Cardiac septum (tissue), 1 donor: ENCODE measurements around the gene KIR2DL4. TPM values are rescaled to one million over a fixed set of nuclear protein-coding genes. Genes with fewer than 3 reads are reported as not detected.
"Not testable (repeated sequence)": the region's sequence is repeated elsewhere in the genome, so short reads cannot be mapped to it uniquely, and the experiment has no call there.

Experiments
- DNase-seq: peaks from one replicate; pipeline ENCODE4 v3.0.0-alpha.2; 2020; ENCODE audit warnings: low spot score
- intact Hi-C: fragments of 100-400 bp; cut with DNase I; formaldehyde crosslinking; loops from one replicate; pipeline ENCODE4 v1.14.0; 2022
- total RNA-seq: library from RNA; stranded (reverse); fragmentation: NEBNext Ultra II Directional; extraction: Animal tissue kit (Norgen Biotek cat#: 25700); gene quantifications from one replicate; pipeline ENCODE4 v1.2.1, GENCODE V29; 2021
- donor health status: DM: no; HTN: no; CAD: no.

The KIR2DL4 gene
- total RNA-seq, 1 donor from 2014 or later, result not detected

DNA sequence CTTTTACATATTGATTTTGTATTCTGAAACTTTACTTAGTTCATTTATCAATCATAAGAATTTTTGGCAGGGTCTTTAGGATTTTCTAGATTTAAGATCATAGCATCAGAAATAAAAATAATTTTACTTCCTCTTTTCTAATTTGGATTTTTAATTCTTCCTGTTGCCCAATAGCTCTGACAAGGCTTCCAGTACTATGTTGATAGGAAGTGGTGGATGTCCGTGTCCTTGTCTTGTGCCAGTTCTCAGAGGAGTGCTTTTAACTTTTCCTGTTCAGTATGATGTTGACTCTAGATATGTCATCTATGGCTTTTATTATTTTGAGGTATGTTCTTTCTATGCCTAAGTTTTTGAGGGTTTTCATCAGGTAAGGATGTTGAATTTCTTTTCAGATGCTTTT, 7.7 kb upstream of the KIR2DL4 start:
- intact Hi-C loops, result no loop called here

DNA sequence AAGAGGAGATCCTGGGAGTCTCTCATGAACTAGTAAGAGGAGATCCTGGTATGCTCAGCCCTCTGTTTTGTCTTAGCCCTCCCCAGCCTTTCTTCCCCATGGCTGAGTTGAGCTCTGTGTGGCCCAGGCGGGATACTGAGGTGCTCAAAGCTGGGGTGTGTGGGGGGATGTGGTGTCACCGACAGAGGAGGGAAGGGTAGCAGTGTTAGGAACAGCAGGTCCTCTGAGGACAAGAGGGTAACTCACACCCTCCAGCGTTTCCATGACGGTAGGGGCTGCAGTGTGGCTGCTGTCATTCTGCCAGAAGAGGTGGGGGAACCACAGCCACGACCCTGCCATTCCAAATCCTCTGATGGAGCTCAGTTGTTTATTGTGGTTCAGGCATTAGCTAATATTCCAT, 691 bp downstream of the KIR2DL4 start:
- intact Hi-C loops, result no loop called here
- DNase-seq, result no peak

More for the DNA sequence above, 7.7 kb upstream of the KIR2DL4 start:
- DNase-seq, result no peak

DNA sequence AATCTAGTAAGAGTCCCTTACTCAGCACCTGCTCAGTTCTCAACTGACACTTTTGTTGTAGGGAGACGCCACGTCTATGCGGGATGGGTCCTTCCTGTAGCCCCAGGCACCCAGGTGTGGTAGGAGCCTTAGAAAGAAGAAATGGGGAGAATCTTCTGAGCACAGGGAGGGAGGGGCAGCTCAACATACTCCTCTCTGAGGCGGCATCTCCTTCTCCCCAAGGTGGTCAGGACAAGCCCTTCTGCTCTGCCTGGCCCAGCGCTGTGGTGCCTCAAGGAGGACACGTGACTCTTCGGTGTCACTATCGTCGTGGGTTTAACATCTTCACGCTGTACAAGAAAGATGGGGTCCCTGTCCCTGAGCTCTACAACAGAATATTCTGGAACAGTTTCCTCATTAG, 1.2 kb downstream of the KIR2DL4 start:
- intact Hi-C loops, result no loop called here
- no peak for DNase-seq

DNA sequence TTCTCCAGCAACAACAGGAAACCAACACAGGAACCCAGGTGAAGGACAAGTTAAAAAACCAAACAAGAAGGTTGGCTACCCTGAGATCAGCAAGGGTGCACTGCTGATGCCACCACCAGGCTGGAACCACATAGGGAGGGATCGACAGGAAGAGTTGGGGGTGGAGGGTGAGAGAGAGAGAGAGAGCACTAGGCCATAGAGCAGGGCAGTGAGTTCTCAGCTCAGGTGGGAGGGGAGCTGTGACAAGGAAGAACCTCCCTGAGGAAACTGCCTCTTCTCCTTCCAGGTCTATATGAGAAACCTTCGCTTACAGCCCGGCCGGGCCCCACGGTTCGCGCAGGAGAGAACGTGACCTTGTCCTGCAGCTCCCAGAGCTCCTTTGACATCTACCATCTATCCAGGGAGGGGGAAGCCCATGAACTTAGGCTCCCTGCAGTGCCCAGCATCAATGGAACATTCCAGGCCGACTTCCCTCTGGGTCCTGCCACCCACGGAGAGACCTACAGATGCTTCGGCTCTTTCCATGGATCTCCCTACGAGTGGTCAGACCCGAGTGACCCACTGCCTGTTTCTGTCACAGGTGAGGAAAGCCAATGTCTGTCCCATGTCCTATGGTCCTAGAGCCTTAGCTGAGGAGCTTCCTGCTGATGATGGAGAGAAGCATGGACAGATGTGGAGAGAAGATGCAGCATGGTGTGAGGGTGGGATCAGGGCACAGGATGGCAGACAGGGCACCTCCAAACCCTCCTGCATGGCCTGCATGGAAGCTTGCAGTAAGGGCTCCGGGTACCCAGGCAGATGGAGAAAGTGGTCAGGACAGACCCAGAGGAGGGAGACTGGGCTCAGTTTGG, 2.5 kb downstream of the KIR2DL4 start:
- no peak for DNase-seq
- intact Hi-C loops, result no loop called here

DNA sequence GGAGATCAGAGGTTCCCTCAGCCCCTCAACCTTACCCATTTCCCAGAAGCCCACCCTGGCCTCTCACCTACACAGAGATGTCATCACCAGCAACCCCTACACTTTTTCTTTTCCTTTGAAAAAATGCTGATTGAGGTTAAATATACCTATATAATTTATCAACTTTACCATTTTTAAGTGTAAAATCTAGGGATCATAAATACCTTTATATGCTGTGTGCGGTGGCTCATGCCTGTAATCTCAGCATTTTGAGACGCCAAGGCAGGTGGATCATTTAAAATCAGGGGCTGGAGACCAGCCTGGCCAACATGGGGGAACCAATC, 3.1 kb downstream of the KIR2DL4 start:
- intact Hi-C loops, result no loop called here
- DNase-seq, result no peak

DNA sequence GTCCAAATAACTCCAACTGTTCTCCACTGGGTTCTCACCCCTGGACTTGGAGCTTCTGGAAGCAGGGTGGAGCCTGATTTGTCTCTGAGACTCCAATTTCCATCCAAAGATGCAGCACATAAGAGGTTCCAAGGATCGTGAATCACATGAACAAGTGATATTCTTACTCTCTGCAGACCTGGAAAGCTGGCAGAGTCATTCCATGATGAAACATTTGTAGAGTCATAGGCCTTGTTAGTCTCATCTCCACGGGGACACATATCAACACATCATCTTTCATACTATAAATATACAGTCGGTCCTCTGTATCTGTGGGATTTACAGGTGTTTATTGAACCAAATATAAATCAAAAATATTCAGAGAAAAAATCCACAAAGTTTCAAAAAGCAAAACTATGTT, 11.2 kb downstream of the KIR2DL4 start:
- intact Hi-C loops, DNase-seq: not testable (repeated sequence)

DNA sequence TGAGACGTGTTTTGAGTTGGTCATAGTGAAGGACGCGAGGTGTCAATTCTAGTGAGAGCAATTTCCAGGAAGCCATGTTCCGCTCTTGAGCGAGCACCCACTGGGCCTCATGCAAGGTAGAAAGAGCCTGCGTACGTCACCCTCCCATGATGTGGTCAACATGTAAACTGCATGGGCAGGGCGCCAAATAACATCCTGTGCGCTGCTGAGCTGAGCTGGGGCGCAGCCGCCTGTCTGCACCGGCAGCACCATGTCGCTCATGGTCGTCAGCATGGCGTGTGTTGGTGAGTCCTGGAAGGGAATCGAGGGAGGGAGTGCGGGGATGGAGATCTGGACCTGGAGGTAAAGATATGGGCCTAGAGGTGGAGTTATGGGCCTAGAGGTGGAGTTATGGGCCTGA, 12.8 kb downstream of the KIR2DL4 start, which contains the start of gene KIR3DL1:
TSS of gene KIR3DL1 (plus strand) at position 218 of the 400 bp plus-strand sequence.
- intact Hi-C loops, DNase-seq: not testable (repeated sequence)

DNA sequence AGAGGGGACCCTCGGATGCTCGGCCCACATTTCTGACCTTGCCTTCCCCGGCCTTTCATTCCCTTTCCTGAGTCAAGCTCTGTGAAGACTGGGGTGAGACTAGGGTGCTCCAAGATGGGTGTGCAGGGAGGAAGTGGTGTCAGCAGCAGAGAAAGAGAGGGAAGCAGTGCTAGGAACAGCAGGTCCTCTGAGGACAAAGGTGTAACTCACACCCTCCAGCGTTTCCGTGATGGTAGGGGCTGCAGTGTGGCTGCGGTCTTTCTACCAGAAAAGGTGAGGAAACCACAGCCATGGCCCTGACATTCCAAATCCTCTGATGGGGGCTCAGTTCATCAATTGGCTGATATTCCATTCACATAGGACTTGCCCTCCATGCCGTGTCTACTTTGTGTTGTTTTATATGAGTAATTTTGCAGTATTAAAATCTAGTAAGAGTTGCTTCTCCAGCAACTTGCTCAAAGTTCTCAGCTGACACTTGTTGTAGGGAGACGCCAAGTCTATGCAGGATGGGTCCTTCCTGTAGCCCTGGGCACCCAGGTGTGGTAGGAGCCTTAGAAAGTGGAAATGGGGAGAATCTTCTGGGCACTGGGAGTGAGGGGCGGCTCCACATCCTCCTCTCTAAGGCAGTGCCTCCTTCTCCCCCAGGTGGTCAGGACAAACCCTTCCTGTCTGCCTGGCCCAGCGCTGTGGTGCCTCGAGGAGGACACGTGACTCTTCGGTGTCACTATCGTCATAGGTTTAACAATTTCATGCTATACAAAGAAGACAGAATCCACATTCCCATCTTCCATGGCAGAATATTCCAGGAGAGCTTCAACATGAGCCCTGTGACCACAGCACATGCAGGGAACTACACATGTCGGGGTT, 14.5 kb downstream of the KIR2DL4 start:
- no peak for DNase-seq
- intact Hi-C loops, result no loop called here

DNA sequence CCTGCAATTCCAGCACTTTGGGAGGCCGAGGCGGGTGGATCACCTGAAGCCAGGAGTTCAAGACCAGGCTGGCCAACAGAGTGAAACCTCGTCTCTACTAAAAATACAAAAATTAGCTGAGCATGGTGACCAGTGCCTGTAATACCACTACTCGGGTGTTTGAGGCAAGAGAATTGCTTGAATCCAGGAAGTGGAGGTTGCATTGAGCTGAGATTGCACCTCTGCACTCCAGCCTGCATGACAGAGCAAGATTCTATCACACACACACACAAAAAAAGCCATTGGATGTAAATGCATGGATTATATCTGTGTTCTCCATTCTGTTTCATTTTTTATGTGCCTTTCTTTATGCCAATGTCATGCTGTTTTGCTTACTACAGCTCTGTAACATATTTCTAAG, 21.0 kb downstream of the KIR2DL4 start:
- intact Hi-C loops, DNase-seq: not testable (repeated sequence)

DNA sequence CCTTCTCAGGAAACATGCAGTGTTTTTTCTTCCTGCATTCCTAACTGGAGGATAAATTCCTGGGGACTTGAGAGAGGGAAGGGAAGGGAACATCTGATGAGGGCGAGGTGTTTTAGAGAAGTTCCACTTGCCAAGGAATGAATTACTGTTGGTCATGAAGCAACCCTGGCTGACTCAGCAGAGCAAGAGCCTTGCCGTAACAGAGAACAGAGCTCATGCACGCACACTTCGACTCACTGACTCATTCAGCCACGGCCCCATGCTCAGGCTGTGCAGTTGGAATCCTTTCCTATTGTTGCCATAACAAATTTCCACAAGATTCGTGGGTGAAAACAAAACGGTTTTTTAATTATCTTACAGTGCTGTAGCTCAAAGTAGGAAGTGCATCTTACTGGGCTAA, 21.9 kb downstream of the KIR2DL4 start:
- peak; percentile 83 for DNase-seq
- intact Hi-C loops, result not testable (repeated sequence)

DNA sequence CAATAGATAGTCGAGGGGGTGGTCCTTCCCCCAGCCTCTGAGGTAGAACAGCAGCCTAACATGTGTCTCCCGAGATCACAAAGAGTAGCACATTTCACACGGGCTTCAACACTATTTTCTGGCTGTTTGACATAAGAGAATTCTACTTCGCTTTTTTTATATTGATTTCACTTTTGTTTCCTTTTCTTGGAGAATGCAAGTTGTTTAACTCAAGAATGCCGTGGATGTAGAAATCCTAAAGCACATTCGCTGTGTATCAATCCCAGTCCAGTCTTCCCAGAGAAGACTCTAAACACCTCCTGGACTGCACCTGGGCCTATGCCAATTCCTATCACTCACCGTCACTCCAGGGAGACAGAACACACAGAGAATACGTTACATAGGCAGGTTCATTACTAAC, 24.7 kb downstream of the KIR2DL4 start:
- intact Hi-C loops, DNase-seq: not testable (repeated sequence)

DNA sequence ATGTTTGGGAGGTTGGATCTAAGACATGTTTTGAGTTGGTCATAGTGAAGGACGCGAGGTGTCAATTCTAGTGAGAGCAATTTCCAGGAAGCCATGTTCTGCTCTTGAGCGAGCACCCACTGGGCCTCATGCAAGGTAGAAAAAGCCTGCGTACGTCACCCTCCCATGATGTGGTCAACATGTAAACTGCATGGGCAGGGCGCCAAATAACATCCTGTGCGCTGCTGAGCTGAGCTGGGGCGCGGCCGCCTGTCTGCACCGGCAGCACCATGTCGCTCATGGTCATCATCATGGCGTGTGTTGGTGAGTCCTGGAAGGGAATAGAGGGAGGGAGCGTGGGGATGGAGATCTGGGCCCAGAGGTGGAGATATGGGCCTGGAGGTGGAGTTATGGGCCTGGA, 29.1 kb downstream of the KIR2DL4 start, which contains the start of gene KIR2DS4:
TSS of gene KIR2DS4 (plus strand) at position 181 of the 400 bp plus-strand sequence.
- DNase-seq, intact Hi-C loops: not testable (repeated sequence)

DNA sequence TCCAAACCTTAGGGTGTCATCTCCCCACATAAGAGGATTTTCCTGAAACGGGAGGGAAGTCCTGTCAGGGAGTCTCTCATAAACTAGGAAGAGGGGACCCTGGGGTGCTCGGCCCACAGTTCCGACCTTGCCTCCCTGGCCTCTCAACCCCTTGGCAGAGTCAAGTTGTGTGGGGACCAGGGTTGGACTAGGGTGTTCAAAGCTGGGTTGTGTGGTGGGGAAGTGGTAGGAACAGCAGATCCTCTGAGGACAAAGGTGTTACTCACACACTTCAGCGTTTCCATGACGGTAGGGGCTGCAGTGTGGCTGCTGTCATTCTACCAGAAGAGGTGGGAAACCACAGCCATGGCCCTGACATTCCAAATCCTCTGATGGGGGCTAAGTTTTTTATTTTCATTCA, 31.7 kb downstream of the KIR2DL4 start:
- intact Hi-C loops, DNase-seq: not testable (repeated sequence)

DNA sequence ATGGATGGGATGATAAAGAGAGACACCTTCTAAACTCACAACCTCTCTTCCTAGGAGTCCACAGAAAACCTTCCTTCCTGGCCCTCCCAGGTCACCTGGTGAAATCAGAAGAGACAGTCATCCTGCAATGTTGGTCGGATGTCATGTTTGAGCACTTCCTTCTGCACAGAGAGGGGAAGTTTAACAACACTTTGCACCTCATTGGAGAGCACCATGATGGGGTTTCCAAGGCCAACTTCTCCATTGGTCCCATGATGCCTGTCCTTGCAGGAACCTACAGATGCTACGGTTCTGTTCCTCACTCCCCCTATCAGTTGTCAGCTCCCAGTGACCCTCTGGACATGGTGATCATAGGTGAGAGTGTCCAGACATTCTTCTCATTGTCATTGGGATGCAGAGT, 34.1 kb downstream of the KIR2DL4 start:
- intact Hi-C loops, result not testable (repeated sequence)
- DNase-seq, result peak; percentile 78

DNA sequence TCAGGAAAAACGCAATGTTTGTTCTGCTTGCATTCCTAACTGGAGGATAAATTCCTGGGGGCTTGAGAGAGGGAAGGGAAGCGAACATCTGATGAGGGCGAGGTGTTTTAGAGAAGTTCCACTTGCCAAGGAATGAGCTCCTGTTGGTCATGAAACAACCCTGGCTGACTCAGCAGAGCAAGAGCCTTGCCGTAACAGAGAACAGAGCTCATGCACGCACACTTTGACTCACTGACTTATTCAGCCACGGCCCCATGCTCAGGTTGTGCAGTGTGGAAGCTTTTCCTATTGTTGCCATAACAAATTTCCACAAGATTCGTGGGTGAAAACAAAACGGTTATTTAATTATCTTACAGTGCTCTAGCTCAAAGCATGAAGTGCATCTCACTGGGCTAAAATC, 39.8 kb downstream of the KIR2DL4 start:
- intact Hi-C loops, DNase-seq: not testable (repeated sequence)

DNA sequence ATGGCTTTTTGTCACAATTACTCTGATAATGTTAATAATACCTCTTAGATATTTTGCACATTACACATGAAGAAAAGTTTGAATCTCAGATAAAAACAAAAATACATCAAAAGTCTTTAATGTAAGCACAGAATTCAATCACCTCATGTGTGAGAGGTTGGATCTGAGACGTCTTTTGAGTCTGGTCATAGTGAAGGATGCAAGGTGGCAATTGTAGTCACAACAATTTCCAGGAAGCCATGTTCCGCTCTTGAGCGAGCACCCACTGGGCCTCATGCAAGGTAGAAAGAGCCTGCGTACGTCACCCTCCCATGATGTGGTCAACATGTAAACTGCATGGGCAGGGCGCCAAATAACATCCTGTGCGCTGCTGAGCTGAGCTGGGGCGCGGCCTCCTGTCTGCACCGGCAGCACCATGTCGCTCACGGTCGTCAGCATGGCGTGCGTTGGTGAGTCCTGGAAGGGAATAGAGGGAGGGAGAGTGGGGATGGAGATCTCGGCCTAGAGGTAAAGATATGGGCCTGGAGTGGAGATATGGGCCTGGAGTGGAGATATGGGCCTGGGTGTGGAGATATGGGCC, 46.7 kb downstream of the KIR2DL4 start, which contains the start of gene KIR3DL2:
TSS of gene KIR3DL2 (plus strand) at position 383 of the 580 bp plus-strand sequence. CDS start at position 416, 33 bp downstream.
- intact Hi-C loops, DNase-seq: not testable (repeated sequence)

DNA sequence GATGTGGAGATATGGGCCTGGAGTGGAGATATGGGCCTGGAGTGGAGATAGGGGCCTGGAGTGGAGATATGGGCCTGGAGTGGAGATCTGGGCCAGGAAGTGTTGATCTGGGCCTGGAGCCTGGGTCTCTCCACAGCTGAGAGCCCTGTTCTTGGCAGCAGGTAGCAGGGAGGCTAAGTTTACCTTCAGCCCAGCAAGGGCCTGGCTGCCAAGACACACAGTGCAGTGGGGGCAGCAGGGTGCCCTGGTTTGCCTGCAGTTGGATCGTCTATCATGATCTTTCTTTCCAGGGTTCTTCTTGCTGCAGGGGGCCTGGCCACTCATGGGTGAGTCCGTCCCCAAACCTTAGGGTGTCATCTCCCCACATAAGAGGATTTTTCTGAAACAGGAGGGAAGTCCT, 47.5 kb downstream of the KIR2DL4 start:
- intact Hi-C loops, result no loop called here
- no peak for DNase-seq

DNA sequence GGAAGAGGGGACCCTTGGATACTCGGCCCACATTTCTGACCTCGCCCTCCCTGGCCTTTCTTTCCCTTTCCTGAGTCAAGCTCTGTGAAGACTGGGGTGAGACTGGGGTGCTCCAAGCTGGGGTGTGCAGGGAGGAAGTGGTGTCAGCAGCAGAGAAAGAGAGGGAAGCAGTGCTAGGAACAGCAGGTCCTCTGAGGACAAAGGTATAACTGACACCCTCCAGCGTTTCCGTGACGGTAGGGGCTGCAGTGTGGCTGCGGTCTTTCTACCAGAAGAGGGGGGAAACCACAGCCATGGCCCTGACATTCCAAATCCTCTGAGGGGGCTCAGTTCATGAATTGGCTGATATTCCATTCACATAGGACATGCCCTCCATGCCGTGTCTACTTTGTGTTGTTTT, 47.9 kb downstream of the KIR2DL4 start:
- no peak for DNase-seq
- intact Hi-C loops, result no loop called here

DNA sequence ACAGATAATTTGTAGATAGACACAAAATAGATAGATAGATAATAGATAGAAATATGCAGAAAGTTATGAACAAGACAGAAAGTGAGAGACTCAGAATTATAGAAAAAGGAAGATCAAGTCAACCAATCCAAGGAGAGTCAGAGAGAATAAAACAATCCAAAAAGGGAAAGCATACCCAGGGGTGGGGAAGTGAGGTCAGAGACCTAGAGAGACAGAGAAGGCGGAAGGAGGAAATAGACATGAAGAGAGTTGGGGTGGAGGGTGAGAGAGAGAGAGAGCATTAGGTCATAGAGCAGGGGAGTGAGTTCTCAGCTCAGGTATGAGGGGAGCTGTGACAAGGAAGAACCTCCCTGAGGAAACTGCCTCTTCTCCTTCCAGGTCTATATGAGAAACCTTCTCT, 51.8 kb downstream of the KIR2DL4 start:
- intact Hi-C loops, DNase-seq: not testable (repeated sequence)

DNA sequence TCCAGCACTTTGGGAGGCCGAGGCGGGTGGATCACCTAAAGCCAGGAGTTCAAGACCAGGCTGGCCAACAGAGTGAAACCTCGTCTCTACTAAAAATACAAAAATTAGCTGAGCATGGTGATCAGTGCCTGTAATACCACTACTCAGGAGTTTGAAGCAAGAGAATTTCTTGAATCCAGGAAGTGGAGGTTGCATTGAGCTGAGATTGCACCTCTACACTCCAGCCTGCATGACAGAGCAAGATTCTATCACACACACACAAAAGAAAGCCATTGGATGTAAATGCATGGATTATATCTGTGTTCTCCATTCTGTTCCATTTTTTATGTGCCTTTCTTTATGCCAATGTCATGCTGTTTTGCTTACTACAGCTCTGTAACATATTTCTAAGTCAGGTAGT, 55.1 kb downstream of the KIR2DL4 start:
- DNase-seq, intact Hi-C loops: not testable (repeated sequence)
